ENCODE measurements around the gene SKOR1. TPM values are rescaled to one million over a fixed set of nuclear protein-coding genes. Genes with fewer than 3 reads are reported as not detected.

The SKOR1 gene
- total RNA-seq, 1 donor from 2014 or later: not detected

- no peak overlapping the region for H3K4me3 ChIP-seq (ENCODE audit: low read depth, low read length)
- TF ChIP-seq CTCF (IDR thresholded peaks at IDR 0.05; ENCODE audit: insufficient read depth, low read length, poor library complexity, severe bottlenecking): no peak
- H3K27me3 ChIP-seq (ENCODE audit: control insufficient read depth, insufficient read depth, low read length): no peaks in the 10 kb centered on the region
- H3K36me3 ChIP-seq (ENCODE audit: control insufficient read depth, insufficient read depth, low read length): no peaks in the 10 kb centered on the region
- no peak for DNase-seq (ENCODE audit: low read depth)
Measured at GRCh38 chr15:67870868-67871408, 45.6 kb downstream of the SKOR1 start.

- Histone ChIP-seq H3K4me3 (ENCODE audit: low read depth, low read length) (no peak overlapping the region), H3K36me3 (ENCODE audit: control insufficient read depth, insufficient read depth, low read length) (no peaks in the 10 kb centered on the region), H3K27me3 (ENCODE audit: control insufficient read depth, insufficient read depth, low read length) (no peaks in the 10 kb centered on the region)
- no peak for DNase-seq (ENCODE audit: low read depth)
- no peak for TF ChIP-seq CTCF (IDR thresholded peaks at IDR 0.05; ENCODE audit: insufficient read depth, low read length, poor library complexity, severe bottlenecking)
Measured at GRCh38 chr15:67873777-67874176, 48.5 kb downstream of the SKOR1 start.

GRCh38 chr15:67878712-67879206, 53.5 kb downstream of the SKOR1 start:
- DNase-seq (ENCODE audit: low read depth): no peak
- Histone ChIP-seq H3K36me3 (ENCODE audit: control insufficient read depth, insufficient read depth, low read length) (no peaks in the 10 kb centered on the region), H3K4me3 (ENCODE audit: low read depth, low read length) (no peak overlapping the region), H3K27me3 (ENCODE audit: control insufficient read depth, insufficient read depth, low read length) (no peaks in the 10 kb centered on the region)
- no peak for TF ChIP-seq CTCF (IDR thresholded peaks at IDR 0.05; ENCODE audit: insufficient read depth, low read length, poor library complexity, severe bottlenecking)

- TF ChIP-seq CTCF (IDR thresholded peaks at IDR 0.05; ENCODE audit: insufficient read depth, low read length, poor library complexity, severe bottlenecking): no peak
- H3K4me3 ChIP-seq (ENCODE audit: low read depth, low read length): no peak overlapping the region
- H3K36me3 ChIP-seq (ENCODE audit: control insufficient read depth, insufficient read depth, low read length): no peaks in the 10 kb centered on the region
- DNase-seq (ENCODE audit: low read depth): no peak
- H3K27me3 ChIP-seq (ENCODE audit: control insufficient read depth, insufficient read depth, low read length): no peaks in the 10 kb centered on the region
Measured at GRCh38 chr15:67879440-67880129, 54.3 kb downstream of the SKOR1 start.

- Histone ChIP-seq H3K36me3 (ENCODE audit: control insufficient read depth, insufficient read depth, low read length) (no peaks in the 10 kb centered on the region), H3K27me3 (ENCODE audit: control insufficient read depth, insufficient read depth, low read length) (no peaks in the 10 kb centered on the region), H3K4me3 (ENCODE audit: low read depth, low read length) (no peak overlapping the region)
- no peak for DNase-seq (ENCODE audit: low read depth)
- TF ChIP-seq CTCF (IDR thresholded peaks at IDR 0.05; ENCODE audit: insufficient read depth, low read length, poor library complexity, severe bottlenecking): no peak
Measured at GRCh38 chr15:67880651-67881182, 55.4 kb downstream of the SKOR1 start.
